ENCODE measurements around the gene GIT2. TPM values are rescaled to one million over a fixed set of nuclear protein-coding genes. Genes with fewer than 3 reads are reported as not detected.

The GIT2 gene
- total and polyA plus RNA-seq, 2 of the 8 experiments (the other 6 are each of a cell fraction or from before 2014, with no cell fraction given) = 9.6 to 20.7 TPM

GRCh38 chr12:109950625-109951024 is 45.5 kb downstream of the GIT2 start (continued):
- TF ChIP-seq ZNF274 (IDR thresholded peaks at IDR 0.05; ENCODE audit: borderline replicate concordance, extremely low read depth, low read length) = no peak
- TF ChIP-seq RAD21 (IDR thresholded peaks at IDR 0.05 in 1 of 2, conservative IDR thresholded peaks at IDR 0.05 in 1 of 2; ENCODE audit: low read depth in 2 of 2, low read length in 2 of 2) = no peak
- TF ChIP-seq EP300 (IDR thresholded peaks at IDR 0.05; ENCODE audit: borderline replicate concordance in 1 of 2, low read depth in 2 of 2, low read length in 2 of 2) = no peak
- TF ChIP-seq BACH1 (IDR thresholded peaks at IDR 0.05; ENCODE audit: low read length) = no peak
- no peak for TF ChIP-seq GTF2F1 (IDR thresholded peaks at IDR 0.05; ENCODE audit: borderline replicate concordance, low read depth, low read length)
- TF ChIP-seq KDM1A (IDR thresholded peaks at IDR 0.05; ENCODE audit: borderline replicate concordance, low read length) = no peak
- TF ChIP-seq SP4 (IDR thresholded peaks at IDR 0.05; ENCODE audit: low read length) = no peak
